ENCODE measurements around the gene ADGRG3.

GRCh38 chr16:57734308-57734924 is 66.3 kb downstream of the ADGRG3 start:
- TF ChIP-seq CTCF (conservative IDR thresholded peaks at IDR 0.05; ENCODE audit: low read length) (no peak), EZH2phosphoT487 (IDR thresholded peaks at IDR 0.05; ENCODE audit: borderline replicate concordance) (no peak)

Measured in Loucy (cell line).